Neuron (in vitro differentiated cells): ENCODE results near the gene PTPRG.

Experiments used
- H2AFZ ChIP-seq: one replicate; pipeline ENCODE4 v1.6.1; 2013; ENCODE audit warnings: low read depth, mild to moderate bottlenecking, inconsistent platforms, low read length, moderate library complexity
- H3K27me3 ChIP-seq: one replicate; pipeline ENCODE4 v1.6.1; 2013; ENCODE audit warnings: low read length; ENCODE audit not compliant: insufficient read depth
- H3K36me3 ChIP-seq: one replicate; pipeline ENCODE4 v1.6.1; 2013; ENCODE audit warnings: low read length; ENCODE audit not compliant: insufficient read depth
- H3K4me1 ChIP-seq: one replicate; pipeline ENCODE4 v1.6.1; 2013; ENCODE audit warnings: low read length; ENCODE audit not compliant: insufficient read depth
- H3K4me3 ChIP-seq: 2 replicates; pipeline ENCODE4 v1.5.1; 2013; ENCODE audit warnings: mild to moderate bottlenecking, low read length, moderate library complexity
- H3K9me3 ChIP-seq: one replicate; pipeline ENCODE4 v1.6.1; 2013; ENCODE audit warnings: low read length

The PTPRG gene

GRCh38 chr3:61561374-61562041, at the start of gene PTPRG:
Gene PTPRG (plus strand): TSS chr3:61561571. CDS start chr3:61562288, 717 bp downstream.
- peak within 1 kb of the TSS; percentile 97 for H2AFZ ChIP-seq
- H3K36me3 ChIP-seq, result no peaks in the 10 kb centered on the region
- peaks cover 5% of the 10 kb centered on the region for H3K27me3 ChIP-seq
- H3K4me3 ChIP-seq, result peak within 1 kb of the TSS; percentile 61
- peaks cover 5% of the 10 kb centered on the region for H3K9me3 ChIP-seq
- peaks cover 24% of the 10 kb centered on the region for H3K4me1 ChIP-seq

GRCh38 chr3:61518590-61518989, 42.8 kb upstream of the PTPRG start:
- H2AFZ ChIP-seq, result no peak overlapping the region
- H3K4me1 ChIP-seq, result peaks cover 5% of the 10 kb centered on the region
- H3K4me3 ChIP-seq, result no peak overlapping the region
- H3K9me3 ChIP-seq, result no peaks in the 10 kb centered on the region
- H3K36me3 ChIP-seq, result no peaks in the 10 kb centered on the region
- peaks cover 6% of the 10 kb centered on the region for H3K27me3 ChIP-seq

- no peak overlapping the region for H2AFZ ChIP-seq
- H3K36me3 ChIP-seq, result no peaks in the 10 kb centered on the region
- no peaks in the 10 kb centered on the region for H3K9me3 ChIP-seq
- H3K4me3 ChIP-seq, result no peak overlapping the region
- H3K27me3 ChIP-seq, result peaks cover 16% of the 10 kb centered on the region
- H3K4me1 ChIP-seq, result peaks cover 5% of the 10 kb centered on the region
Observed at GRCh38 chr3:61520966-61521628, 40.3 kb upstream of the PTPRG start.

- no peaks in the 10 kb centered on the region for H3K9me3 ChIP-seq
- peaks cover 24% of the 10 kb centered on the region for H3K27me3 ChIP-seq
- no peak overlapping the region for H3K4me3 ChIP-seq
- no peaks in the 10 kb centered on the region for H3K36me3 ChIP-seq
- H2AFZ ChIP-seq, result no peak overlapping the region
- H3K4me1 ChIP-seq, result peaks cover 5% of the 10 kb centered on the region
Observed at GRCh38 chr3:61522060-61522459, 39.3 kb upstream of the PTPRG start.

- no peaks in the 10 kb centered on the region for H3K36me3 ChIP-seq
- peaks cover 5% of the 10 kb centered on the region for H3K4me1 ChIP-seq
- H3K9me3 ChIP-seq, result no peaks in the 10 kb centered on the region
- H3K27me3 ChIP-seq, result peaks cover 26% of the 10 kb centered on the region
- H3K4me3 ChIP-seq, result no peak overlapping the region
- H2AFZ ChIP-seq, result no peak overlapping the region
Observed at GRCh38 chr3:61522626-61523025, 38.7 kb upstream of the PTPRG start.

GRCh38 chr3:61524933-61525332, 36.4 kb upstream of the PTPRG start:
- peaks cover 28% of the 10 kb centered on the region for H3K27me3 ChIP-seq
- peaks cover 5% of the 10 kb centered on the region for H3K4me1 ChIP-seq
- no peak overlapping the region for H3K4me3 ChIP-seq
- H2AFZ ChIP-seq, result no peak overlapping the region
- no peaks in the 10 kb centered on the region for H3K36me3 ChIP-seq
- no peaks in the 10 kb centered on the region for H3K9me3 ChIP-seq

GRCh38 chr3:61526308-61526707, 35.1 kb upstream of the PTPRG start:
- no peaks in the 10 kb centered on the region for H3K9me3 ChIP-seq
- no peak overlapping the region for H2AFZ ChIP-seq
- peaks cover 6% of the 10 kb centered on the region for H3K4me1 ChIP-seq
- H3K27me3 ChIP-seq, result peaks cover 24% of the 10 kb centered on the region
- H3K4me3 ChIP-seq, result no peak overlapping the region
- H3K36me3 ChIP-seq, result no peaks in the 10 kb centered on the region

- Histone ChIP-seq H2AFZ (no peak overlapping the region), H3K9me3 (no peaks in the 10 kb centered on the region), H3K27me3 (peaks cover 27% of the 10 kb centered on the region), H3K36me3 (no peaks in the 10 kb centered on the region), H3K4me1 (peaks cover 12% of the 10 kb centered on the region), H3K4me3 (no peak overlapping the region)
Observed at GRCh38 chr3:61527011-61527410, 34.4 kb upstream of the PTPRG start.

- Histone ChIP-seq H3K9me3 (no peaks in the 10 kb centered on the region), H2AFZ (no peak overlapping the region), H3K4me3 (no peak overlapping the region), H3K4me1 (peaks cover 11% of the 10 kb centered on the region), H3K36me3 (no peaks in the 10 kb centered on the region), H3K27me3 (peaks cover 39% of the 10 kb centered on the region)
Observed at GRCh38 chr3:61530355-61530754, 31.0 kb upstream of the PTPRG start.

GRCh38 chr3:61531528-61531927, 29.8 kb upstream of the PTPRG start:
- peaks cover 39% of the 10 kb centered on the region for H3K27me3 ChIP-seq

GRCh38 chr3:61532739-61533500, 28.5 kb upstream of the PTPRG start:
- no peaks in the 10 kb centered on the region for H3K36me3 ChIP-seq
- peaks cover 16% of the 10 kb centered on the region for H3K4me1 ChIP-seq
- H2AFZ ChIP-seq, result no peak overlapping the region
- peaks cover 44% of the 10 kb centered on the region for H3K27me3 ChIP-seq
- H3K9me3 ChIP-seq, result no peaks in the 10 kb centered on the region
- no peak overlapping the region for H3K4me3 ChIP-seq

More at GRCh38 chr3:61531528-61531927, 29.8 kb upstream of the PTPRG start:
- Histone ChIP-seq H3K4me3 (no peak overlapping the region), H3K9me3 (no peaks in the 10 kb centered on the region), H3K36me3 (no peaks in the 10 kb centered on the region), H3K4me1 (peaks cover 11% of the 10 kb centered on the region), H2AFZ (no peak overlapping the region)

GRCh38 chr3:61535826-61536225, 25.5 kb upstream of the PTPRG start:
- Histone ChIP-seq H3K4me3 (no peak overlapping the region), H3K4me1 (peaks cover 16% of the 10 kb centered on the region), H3K9me3 (no peaks in the 10 kb centered on the region), H3K27me3 (peaks cover 53% of the 10 kb centered on the region), H3K36me3 (no peaks in the 10 kb centered on the region), H2AFZ (no peak overlapping the region)

GRCh38 chr3:61537366-61537765, 24.0 kb upstream of the PTPRG start:
- Histone ChIP-seq H3K27me3 (peaks cover 51% of the 10 kb centered on the region), H3K36me3 (no peaks in the 10 kb centered on the region), H3K4me1 (peaks cover 5% of the 10 kb centered on the region), H3K4me3 (no peak overlapping the region), H2AFZ (no peak overlapping the region), H3K9me3 (no peaks in the 10 kb centered on the region)
